Ovary (tissue), 3 donors: ENCODE results near the gene OR8B8.

Experiments used
- CTCF ChIP-seq, 3 donors: fragments of 450-650 bp in 2 of 3; fragments of 200-600 bp in 1 of 3; IDR thresholded peaks; one replicate each; pipeline versions ENCODE4 v1.5.1 to v1.8.0; 2016 to 2022; ENCODE audit warnings: antibody characterized with exemption in 3 of 3, mild to moderate bottlenecking in 1 of 3
- EP300 ChIP-seq: sonication (generic); formaldehyde crosslinking; IDR thresholded peaks from one replicate; pipeline ENCODE4 v1.6.1; 2017; ENCODE audit warnings: antibody characterized with exemption
- POLR2A ChIP-seq: fragments of 450-650 bp; IDR thresholded peaks from one replicate; pipeline ENCODE4 v1.6.1; 2017; ENCODE audit warnings: antibody characterized with exemption, mild to moderate bottlenecking, moderate library complexity
- donor health status: DM: no; HTN: no; CAD: no.

- TF ChIP-seq CTCF (IDR thresholded peaks at IDR 0.05) (no peak), POLR2A (no peak), EP300 (no peak)
Measured at GRCh38 chr11:124434699-124435098, 10.8 kb downstream of the OR8B8 start.
